Measurements from ENCODE around the gene VPS13D.

The VPS13D gene

DNA sequence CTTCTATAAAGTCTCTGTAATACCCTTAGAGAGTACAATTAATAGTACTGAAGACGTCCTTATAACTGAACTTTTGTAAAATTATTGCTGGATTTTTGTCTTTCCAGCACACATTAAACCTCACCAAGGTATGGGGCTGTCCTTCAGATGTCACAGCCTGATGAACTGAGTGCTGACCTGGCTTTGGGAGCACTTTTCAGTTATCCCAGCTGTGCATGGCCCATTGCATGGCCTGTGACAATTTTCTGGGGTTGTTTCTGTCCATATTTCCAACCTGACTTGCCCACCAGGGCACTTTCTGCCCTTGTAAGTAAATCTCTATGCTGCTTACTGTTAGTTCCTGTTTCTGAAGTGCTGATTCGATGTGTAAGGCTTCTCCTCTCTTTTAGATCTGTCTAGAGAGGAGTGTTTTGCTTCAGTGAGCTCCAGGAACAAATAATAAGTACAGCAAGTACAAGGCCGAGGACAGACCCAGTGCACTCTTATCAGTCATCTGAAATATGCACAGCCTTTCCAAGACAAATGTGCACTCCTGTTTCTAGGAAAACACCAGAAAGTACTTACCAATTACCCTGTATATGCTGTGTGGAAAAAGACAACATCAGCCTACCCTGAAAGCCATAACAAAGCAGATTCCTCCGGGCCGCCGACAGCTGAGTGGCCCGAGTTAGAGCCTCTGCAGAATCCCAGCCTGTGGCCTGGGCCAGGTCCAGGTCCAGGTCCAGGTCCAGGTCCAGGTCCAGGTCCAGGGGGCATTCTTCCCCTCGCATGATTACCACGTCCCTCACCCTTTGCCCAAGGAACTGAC, 266.5 kb downstream of the VPS13D start:
- no peak for DNase-seq

DNA sequence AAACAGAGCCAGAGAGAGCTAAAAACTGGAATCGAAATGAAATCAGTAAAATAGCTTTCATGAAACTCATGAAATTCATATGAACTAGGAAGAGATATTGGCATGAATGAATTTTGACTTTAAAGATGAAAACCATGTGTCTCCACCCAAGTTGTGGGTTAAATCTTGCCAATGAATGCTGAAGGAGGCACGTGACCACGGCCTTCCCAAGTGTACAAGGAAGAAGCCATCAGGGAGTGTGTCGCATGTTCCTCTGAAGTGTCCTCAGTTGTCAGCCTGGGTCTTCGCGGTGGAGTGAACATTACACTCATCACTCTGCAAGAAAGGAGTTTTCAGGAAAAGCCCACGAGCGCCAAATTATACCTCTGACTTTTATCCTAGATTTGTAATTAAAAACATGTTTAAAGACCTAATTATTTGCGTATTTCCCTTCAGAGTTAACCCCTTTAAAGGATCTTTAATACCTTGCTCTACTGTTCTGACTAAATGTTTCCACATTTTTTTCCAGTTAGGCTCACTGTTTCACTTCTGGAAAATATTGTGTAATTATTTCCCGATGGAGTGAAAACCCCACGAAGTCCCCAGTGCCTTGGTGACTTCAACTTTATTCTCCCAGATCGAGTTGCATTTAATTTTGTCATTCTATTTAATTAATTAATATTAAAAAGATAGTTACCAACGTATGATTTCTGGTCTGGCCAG, 269.9 kb downstream of the VPS13D start:
- DNase-seq, result no peak

DNA sequence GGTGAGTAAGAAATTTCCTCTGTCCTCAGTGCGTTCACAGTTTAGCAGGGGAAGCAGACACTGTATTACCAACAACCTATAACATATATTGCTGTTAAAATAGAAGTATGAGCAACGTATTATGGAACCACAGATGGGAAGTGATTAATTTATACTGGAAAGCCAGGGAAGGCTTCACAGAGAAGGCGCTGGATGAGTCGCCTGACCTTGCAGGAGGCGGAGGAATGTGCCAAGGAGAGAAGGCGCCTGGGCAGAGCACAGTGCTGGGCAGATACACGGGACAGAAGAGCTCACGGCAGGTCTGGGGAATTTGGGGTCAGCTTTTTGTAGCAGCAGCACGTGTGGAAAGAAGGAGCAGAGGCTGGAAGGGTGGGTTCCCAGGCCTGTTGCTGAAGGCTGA, 271.8 kb downstream of the VPS13D start:
- no peak for DNase-seq

DNA sequence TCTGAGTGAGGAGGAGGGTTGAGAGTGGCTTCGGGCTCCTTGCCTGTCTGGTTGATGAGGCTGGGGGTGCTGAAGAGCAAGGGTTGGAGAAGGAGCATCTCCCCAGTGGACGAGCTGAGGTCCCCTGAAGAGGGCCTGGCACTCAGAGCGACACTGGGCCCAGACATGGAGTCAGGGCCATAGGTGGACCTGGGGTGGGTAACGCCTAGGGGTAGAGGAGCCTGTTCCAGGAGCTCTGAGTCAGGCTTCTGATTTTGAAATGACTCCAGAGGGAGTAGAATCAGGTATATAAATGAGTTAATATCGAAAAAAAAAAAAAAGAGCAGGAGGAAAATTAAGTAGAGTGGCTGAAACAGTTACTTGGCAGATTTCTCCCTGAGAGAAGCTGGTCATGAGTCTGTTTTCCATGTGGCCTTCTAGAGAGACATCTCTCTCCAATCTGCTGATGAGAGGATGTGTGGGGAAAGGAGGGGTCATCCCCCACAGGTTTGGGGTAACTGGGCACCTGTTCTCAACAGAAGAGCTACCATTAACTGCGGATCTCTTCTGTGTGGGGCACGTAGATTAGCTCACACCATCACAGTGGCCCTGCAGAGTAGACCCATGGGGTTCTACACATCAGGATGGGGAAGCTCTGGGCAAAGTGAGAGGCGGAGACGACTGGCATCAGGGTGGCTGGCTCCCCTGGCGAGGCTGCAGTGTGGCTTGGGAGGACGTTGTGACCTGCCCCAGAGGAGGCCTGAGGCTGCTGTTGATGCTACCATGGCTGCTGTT, 272.7 kb downstream of the VPS13D start:
- no peak for DNase-seq

DNA sequence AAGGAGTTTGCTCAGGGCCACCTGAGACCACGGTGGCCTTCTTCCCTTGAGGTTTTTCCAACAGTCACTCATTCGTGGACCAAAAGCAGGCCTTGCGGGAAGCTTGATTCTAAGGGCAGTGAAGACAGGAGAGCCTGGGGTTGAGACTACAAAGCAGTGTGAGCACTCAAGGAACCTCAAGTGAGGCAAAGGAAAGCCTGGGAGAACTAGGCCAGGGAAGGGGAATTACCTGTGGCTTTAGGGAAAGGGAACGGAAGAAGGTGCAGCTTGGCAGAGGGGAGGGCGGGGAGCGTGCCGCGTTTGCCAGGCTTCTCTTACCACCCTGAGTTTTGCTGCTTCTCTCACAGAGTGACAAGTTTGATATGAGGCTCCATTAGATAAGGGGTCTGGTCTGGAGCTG, 273.9 kb downstream of the VPS13D start:
- no peak for DNase-seq

DNA sequence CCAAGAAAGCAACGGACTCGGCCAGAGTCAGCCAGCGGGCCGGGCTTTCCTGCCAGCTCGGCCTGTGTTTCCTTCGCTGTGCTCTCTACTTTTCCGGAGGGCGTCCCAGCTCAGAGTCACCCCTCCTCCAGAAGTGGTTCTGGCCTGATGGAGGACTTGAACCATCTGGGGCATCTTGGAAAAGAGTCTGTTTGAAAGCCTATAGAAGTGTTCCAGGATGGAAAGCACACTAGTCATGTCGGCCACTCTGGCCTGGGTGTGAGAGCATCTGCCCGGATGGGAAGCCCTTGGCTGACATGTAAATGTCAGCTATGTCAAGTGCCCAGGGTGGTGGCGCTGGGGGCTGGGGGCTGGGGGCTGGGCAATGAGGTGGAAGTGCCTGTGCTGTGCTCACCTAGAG, 274.8 kb downstream of the VPS13D start:
- DNase-seq, result no peak

DNA sequence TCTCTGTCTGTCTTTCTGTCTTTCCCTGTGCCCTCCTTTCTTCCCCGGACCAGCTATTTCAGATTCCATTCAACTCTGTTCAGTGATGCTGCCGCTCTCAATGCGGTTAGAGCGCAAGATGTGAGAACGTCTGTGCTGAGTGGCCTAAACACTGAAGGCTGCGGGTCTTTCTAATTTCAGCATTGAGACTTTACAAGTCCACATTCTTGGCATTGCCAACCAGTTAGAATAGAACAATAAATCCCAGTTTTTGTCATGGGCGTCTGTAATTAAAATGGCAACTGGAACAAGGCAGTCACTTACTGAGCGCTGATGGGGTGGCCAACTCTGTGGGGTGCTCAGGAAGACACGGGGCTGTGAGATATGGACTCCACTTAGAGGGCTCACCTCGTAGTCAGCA, 275.4 kb downstream of the VPS13D start:
- DNase-seq, result no peak

DNA sequence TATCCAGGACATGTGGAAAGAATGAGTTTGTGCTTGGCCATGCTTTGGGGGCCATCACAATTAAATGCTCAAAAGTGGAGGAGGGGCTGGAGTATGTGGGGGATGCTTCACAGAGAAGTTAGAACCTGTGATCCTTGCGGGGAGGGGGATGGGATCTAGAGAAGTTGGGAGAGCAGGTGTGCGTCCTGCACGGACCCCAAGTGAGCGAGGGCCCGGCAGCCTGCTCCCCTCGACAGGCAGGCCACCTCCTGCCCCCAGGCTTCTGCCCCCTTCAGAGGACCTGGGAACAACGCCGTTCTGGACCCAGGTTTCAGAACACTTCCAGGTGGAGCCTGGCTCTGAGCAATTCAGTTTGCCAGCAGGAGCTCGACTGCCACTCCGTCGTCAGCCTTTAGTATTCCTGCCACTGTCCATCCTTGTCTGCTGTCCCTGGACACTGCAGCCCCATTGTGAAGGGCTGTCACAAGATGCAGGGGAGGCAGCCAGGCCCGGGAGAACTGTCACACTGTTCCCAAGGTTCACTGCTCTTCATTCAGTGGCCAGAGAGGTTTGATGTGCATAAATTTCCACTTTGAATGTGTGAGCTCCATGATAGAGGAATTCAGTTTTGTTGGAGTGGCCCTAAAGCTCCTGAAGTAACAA, 275.9 kb downstream of the VPS13D start:
- DNase-seq, result no peak

DNA sequence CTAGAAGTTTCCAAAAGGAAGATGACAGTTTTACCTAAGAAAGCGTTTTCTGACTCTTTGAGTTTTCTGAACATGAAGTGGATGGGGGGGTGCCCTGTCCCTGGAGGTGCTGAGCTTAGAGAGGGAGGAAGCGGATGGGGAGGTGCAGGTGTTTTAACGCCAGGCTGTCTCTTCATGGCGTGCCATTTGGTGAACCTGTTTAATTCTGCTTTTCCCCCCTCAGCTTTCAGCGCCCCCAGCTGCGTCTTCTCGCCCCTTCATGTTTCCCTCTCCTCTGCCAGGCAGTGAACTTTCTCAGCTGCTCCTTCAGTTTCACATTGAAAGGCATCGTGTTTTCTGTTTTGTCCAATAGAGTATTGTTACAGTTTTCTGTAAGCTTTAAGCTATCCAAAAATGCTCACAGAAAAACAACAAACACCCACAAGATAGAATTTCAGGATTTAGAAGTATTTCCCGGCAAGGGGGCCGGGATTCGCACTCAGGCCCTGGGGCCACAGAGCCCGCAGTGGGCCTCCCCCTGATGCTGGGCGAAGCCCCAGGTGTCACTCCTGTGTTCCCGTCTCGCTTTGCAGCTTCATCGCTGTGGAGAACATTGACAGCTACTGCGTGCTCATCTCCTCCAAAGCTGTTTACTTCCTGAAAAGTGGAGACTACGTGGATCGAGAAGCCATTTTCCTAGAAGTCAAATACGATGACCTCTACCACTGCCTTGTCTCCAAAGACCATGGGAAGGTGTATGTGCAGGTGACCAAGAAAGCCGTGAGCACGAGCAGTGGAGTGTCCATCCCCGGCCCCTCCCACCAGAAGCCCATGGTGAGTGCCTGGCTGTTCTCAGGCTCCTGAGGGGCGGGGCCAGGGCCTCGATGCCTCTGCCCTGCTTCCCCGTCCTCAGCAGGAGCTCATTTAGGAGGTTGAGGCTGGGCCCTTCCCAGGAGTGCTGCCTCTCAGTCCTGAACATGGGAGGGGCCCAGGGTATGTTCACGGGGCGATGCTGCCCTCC, 276.8 kb downstream of the VPS13D start:
- DNase-seq, result no peak

DNA sequence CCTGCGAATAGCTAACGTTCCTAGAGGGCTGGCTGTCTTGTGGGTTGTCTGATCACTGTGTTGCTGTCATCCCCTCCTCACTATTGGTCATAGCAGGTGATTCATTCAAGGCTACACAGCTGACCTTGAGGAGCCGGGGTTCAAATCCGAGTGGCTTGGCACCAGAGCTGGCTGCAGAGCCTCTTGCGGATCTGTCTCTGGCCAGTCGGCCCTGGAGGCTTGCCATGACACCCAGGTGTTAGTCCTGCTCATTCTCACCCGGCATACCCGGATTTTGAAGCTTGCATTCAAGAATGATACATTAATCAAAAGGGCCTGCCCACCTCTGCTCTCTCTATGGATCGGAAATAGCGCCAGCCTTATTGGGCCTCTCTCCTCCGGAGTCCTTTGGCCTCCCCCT, 277.8 kb downstream of the VPS13D start:
- no peak for DNase-seq

DNA sequence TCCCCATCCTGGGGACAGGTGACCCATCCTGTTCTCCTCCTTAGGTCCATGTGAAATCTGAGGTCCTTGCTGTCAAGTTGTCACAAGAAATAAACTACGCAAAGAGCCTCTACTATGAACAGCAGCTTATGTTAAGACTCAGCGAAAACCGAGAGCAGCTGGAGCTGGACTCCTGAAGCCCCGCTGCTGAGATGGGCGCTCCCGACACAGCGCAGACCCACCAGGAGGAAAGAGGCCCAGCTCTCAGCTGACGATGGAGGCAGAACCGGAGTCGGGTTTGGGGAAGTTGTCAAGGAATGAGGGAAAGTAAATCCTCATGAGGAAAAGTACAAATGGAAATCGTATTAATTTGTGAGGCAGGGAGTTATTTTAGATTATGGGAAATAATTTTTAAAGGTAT, 279.0 kb downstream of the VPS13D start:
- no peak for DNase-seq

DNA sequence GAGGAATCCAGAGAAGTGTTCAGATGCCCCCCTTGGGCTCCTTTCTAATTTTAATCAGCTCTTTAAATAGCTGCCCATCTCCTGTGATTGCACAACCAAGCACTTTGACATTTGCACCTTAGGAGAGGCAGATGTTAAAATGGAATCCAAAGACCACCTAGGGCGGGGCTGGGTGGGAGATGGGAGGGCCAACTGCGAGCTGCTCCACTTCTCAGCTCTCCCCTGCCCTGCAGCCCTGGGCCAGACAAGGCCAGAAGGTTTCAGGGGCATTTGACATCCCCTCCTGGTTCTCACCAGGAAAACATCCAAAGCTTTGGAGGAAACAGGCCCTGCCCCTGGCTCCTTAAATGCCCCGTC, 281.3 kb downstream of the VPS13D start:
- DNase-seq, result no peak

DNA sequence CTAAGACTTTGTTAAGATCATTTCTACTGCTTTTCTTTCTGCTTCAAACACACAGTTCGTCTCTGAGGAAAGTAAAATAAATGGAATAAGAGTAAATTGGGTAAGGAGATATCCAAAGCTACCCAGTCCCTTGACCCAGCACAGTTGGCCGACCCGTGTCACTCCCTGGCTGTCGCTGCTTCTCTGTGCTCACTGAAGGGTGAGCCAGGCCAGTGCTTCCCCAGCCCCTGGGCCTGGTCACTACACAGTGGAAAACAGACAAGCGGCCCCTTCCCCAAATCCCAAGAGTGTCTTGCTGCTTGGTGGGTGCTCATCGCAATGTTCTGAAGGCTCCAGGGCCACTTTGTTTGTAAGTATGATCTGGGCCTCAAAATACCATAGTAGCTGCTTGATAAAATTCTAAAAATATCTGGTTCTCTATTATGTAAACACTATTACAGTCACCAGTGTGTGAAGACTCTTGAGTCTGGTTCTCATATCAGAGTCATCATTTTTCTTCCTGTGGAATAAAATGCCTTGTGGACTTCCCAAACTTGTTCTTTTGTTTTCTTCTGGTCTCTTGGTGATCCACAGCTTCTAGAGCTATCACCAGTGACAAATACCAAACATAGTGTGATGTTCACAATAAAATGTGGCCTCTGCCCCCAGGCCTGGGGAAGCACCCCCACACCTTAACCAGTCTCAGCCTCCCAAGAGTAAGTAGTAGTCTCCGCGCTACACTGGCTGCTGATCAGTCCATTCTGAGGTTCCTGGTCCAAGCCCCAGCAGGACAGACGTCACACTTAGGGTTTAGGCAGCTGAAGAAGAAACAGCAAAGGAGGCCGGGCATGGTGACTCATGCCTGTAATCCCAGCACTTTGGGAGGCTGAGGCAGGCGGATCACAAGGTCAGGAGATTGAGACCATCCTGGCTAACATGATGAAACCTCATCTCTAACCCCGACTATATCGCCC, 282.0 kb downstream of the VPS13D start:
- DNase-seq, result no peak

DNA sequence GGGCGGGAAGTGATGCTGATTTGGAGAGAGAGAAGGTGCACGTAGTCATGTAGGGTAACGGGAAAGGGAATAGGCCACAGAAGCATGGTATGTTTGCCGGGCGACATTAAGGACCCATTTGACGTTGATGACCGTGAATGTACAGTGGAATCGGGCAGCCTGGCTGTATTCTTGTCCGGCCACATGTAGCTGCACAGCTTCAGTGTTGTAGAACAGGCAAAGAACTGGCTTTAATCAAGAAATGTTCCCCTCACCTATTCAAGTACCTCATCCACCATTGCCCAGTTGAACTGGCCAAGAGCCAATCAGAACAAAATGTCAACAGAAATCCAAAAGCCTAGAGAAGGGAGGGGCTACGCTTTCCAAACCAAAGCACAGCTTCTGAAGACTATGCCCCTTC, 283.4 kb downstream of the VPS13D start:
- no peak for DNase-seq

DNA sequence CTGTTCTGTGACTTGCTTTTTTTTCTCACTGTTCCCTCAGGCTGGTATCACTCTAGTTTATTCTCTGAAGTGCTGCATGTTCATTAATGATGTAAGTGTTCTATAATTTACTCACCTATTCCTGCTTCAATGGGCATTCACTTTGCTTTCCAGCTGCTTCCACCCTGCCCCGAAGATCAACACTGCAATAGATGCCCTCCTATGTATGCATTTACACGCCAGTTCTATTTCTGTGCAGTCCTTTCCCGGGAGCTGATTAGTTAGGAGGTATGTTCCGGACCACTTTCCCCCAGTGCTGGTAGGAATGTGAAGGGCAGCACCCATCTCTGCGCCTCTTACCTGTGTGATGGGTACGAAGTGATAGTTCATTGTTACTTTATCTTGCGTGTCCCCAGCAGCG, 284.8 kb downstream of the VPS13D start:
- DNase-seq, result no peak

DNA sequence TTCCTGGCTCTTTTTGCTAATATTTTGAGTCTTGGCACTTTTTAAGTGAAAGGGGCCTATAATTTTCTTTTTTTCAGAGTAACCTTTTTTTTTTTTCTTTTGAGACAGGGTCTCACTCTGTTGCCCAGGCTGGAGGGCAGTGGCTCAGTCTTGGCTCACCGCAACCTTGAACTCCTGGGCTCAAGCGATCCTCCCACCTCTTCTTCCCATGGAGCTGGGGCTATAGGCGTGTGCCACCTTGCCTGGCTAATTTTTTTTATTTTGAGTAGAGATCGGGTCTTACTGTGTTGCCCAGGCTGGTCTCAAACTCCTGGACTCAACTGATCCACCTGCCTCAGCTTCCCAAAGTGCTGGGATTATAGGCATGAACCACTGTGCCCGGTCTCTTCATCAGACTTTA, 285.4 kb downstream of the VPS13D start:
- DNase-seq, result no peak

DNA sequence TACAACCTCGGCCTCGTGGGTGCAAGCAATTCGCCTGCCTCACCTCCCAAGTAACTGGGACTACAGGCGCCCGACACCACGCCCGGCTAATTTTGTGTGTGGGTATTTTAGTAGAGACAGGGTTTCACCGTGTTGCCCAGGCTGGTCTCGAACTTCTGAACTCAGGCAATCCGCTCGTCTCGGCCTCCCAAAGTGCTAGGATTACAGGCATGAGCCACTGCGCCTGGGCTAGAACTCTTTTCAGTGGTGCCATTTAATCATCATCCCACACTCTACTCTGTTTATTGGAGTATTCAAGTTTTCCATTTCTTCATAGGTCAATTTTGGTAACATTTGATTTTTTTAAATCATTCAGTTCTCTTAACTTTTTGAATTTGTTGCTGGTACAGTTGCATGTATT, 286.9 kb downstream of the VPS13D start:
- no peak for DNase-seq

DNA sequence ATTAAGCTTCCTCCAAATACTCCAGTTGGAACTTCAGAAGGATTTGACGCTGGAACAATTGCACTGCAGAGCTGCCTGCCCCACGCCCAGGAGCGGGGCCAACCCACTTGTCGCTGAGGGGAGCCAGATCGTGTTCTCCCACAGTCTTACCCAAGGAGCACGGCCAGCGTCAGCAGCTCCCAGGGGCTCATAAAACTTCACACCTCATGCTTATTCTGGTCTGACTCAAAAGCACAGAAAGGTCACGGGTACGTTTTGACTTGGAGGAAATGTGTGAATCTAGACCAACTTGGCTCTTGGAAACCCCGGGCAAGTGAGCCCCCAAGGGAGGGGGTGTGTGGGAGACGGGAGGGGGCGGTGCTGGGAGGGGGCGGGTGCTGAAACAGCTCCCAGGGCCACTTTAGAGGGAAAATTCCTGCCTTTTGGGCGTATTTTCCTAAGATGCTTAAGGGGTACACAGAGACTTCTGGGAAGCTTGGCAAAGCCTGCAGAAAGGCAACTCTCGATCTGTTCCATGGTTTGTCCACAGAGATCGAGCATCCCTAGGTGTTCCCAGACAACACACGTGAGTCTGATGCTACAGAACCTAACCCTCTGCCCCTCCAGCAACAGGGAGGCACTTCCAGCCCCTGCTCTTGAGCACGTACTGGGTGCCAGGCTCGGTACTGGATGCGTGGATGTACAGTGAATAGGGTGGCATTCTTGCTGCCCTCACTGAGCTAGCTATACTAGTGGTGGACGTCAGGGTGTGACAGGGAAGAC, 289.3 kb downstream of the VPS13D start:
- DNase-seq, result no peak

DNA sequence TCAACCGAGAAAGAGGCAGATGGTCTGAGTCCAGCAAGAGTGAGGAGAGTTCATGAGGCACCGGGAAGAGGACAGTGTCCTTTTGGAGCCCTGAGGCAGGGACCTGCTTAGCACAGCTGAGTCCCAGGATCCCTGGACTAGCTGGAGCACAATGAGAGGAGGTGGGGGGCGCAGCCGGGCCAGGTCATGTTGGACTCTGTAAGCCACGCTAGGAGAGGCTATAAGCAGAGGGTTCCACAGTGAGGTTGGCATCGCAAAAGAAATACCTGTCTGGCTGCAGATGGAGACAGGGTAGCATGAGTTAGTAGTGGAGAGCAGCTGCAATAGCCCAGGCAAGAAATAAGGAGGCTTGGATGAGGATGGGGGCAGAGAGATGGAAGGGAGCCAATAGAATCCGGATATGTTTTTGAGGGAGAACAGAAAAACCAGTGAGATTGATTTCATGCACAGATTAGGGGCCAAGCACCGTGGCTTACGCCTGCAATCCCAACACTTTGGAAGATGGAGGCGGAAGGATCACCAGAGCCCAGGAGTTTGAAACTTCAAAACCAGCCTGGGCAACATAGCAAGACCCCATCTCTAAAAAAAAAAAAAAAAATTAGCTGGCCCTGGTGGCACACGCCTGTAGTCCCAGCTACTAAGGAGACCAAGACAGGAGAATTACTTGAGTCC, 290.0 kb downstream of the VPS13D start:
- no peak for DNase-seq

DNA sequence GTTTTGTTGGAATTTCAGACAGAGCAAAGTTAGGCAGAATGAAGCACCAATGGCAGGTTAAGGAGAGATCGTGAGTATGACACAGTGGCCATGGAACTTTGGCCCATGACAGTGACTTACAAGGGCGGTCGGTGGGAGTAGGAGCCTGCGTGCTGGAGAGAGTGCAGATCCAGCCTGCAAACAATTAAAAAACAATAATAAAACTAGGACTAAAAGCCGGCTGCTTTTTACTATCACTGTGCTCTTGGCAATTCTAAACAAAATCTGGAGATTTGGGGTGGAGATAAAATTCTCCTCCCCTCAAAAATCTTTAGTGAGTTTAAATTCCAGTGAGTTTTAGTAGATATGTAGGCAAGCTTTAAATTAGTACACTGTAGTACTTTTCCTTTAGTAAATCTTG, 291.3 kb downstream of the VPS13D start:
- DNase-seq, result no peak

Data from SHP77 (cell line).